Measurements from ENCODE around the gene MFRP. TPM values are rescaled to one million over a fixed set of nuclear protein-coding genes. Genes with fewer than 3 reads are reported as not detected.

Gene MFRP
- total RNA-seq, 1 experiment from 2014 or later = not detected

- no peaks in the 10 kb centered on the region for H3K36me3 ChIP-seq (ENCODE audit: control insufficient read depth, insufficient read depth, low read length)
- BruUV-seq (replicated peaks) = no TSS peak
- ChIA-PET POLR2A (no interaction called here), CTCF (interaction anchor here (0.5 to 1.1 kb wide), 2 partner anchors 157 to 223 kb away, joined by 3 to 4 read pairs; a partner anchor contains a TSS)
- no peaks in the 10 kb centered on the region for H3K27me3 ChIP-seq (ENCODE audit: control insufficient read depth, insufficient read depth, low read length)
- in situ Hi-C loops (cut with HindIII; ENCODE audit: low pct_unique_long_range_greater_than_20kb, low sequenced_read_pairs) (no loop called here), intact Hi-C loops (cut with micrococcal nuclease; ENCODE audit: unreplicated experiment) (no loop called here)
- ATAC-seq = no peak; the same call in 1 of the 2 replicates
- TF ChIP-seq SIN3A (IDR thresholded peaks at IDR 0.05; ENCODE audit: borderline replicate concordance, insufficient read depth, low read depth, low read length) (no peak), POLR2AphosphoS5 (IDR thresholded peaks at IDR 0.05; ENCODE audit: low read depth, low read length) (no peak), TCF7L2 (IDR thresholded peaks at IDR 0.05; ENCODE audit: low read depth, low read length) (no peak)
- TF ChIP-seq, protein P1, sequence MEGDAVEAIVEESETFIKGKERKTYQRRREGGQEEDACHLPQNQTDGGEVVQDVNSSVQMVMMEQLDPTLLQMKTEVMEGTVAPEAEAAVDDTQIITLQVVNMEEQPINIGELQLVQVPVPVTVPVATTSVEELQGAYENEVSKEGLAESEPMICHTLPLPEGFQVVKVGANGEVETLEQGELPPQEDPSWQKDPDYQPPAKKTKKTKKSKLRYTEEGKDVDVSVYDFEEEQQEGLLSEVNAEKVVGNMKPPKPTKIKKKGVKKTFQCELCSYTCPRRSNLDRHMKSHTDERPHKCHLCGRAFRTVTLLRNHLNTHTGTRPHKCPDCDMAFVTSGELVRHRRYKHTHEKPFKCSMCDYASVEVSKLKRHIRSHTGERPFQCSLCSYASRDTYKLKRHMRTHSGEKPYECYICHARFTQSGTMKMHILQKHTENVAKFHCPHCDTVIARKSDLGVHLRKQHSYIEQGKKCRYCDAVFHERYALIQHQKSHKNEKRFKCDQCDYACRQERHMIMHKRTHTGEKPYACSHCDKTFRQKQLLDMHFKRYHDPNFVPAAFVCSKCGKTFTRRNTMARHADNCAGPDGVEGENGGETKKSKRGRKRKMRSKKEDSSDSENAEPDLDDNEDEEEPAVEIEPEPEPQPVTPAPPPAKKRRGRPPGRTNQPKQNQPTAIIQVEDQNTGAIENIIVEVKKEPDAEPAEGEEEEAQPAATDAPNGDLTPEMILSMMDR (IDR thresholded peaks at IDR 0.05) = no peak
- TF ChIP-seq, protein P2, sequence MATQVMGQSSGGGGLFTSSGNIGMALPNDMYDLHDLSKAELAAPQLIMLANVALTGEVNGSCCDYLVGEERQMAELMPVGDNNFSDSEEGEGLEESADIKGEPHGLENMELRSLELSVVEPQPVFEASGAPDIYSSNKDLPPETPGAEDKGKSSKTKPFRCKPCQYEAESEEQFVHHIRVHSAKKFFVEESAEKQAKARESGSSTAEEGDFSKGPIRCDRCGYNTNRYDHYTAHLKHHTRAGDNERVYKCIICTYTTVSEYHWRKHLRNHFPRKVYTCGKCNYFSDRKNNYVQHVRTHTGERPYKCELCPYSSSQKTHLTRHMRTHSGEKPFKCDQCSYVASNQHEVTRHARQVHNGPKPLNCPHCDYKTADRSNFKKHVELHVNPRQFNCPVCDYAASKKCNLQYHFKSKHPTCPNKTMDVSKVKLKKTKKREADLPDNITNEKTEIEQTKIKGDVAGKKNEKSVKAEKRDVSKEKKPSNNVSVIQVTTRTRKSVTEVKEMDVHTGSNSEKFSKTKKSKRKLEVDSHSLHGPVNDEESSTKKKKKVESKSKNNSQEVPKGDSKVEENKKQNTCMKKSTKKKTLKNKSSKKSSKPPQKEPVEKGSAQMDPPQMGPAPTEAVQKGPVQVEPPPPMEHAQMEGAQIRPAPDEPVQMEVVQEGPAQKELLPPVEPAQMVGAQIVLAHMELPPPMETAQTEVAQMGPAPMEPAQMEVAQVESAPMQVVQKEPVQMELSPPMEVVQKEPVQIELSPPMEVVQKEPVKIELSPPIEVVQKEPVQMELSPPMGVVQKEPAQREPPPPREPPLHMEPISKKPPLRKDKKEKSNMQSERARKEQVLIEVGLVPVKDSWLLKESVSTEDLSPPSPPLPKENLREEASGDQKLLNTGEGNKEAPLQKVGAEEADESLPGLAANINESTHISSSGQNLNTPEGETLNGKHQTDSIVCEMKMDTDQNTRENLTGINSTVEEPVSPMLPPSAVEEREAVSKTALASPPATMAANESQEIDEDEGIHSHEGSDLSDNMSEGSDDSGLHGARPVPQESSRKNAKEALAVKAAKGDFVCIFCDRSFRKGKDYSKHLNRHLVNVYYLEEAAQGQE (IDR thresholded peaks at IDR 0.05; ENCODE audit: insufficient read depth in 1 of 2, low read depth in 2 of 2, low read length in 1 of 2) = no peak
- DNase-seq (ENCODE audit: low read depth, low spot score) = no peak
- H3K9me3 ChIP-seq (ENCODE audit: control insufficient read depth, insufficient read depth, low read depth, low read length) = no peaks in the 10 kb centered on the region
- H3K4me3 ChIP-seq (ENCODE audit: low read depth in 2 of 2, low read length in 2 of 2) = peak overlapping the region; percentile 9 to 24; a peak in 2 of 4 replicates
- 0 out of 2 replicates have a peak overlapping the region, but pooled peaks have one; percentile 24 for H3K27ac ChIP-seq (ENCODE audit: low read length)
- peaks cover 52% of the 10 kb centered on the region for H3K4me1 ChIP-seq (ENCODE audit: control insufficient read depth, insufficient read depth, low read length)
Measured at GRCh38 chr11:119317592-119318239, 28.8 kb downstream of the MFRP start.

DNA sequence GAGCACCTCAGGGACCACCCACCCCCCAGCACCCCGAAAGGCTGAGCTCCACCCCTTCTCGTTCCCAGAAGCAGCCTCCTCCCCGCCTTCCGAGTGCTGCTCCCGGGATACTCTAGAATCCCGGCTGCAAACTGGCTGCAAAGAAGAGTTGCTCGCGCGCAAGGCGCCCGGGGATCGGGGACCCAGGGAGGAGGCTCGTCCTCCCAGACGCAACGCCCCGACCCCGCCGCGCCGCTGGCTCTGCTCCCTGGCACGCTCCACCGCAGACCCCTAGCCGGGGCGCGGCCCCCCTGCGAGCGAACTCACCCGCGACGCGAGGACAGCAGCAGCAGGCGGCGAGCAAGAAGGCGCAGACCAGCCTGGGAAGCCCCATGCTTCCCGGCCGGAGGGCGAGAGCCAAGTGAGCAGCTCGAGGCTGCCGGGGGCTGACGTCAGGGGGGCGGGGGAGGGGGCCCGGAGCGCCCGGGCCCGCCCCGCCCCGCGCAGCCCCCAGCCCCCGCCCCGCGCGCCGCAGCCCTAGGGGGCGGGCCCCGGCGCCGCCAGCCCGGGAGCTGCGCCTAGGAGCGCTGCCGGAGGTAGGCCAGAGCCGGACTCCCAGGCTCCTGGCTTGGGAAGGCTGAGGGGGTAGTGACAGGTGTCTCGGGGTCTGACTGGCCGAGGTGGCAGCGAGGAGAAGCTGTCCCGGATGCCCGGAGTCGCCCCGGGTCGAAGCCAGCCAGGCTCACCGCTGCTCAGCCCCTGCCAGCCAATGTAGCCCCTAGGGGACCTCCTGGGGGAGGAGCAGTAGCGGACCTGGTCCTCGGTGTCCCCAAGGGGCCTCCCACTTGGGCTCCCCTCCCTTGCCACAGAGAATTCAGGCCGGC, 29.5 kb downstream of the MFRP start, which contains the start of gene MCAM:
MCAM (minus strand) TSS at position 402 of the 863 bp plus-strand sequence; CDS start at position 373, 29 bp downstream.
- Histone ChIP-seq H3K36me3 (ENCODE audit: control insufficient read depth, insufficient read depth, low read length) (no peaks in the 10 kb centered on the region), H3K4me1 (ENCODE audit: control insufficient read depth, insufficient read depth, low read length) (peaks cover 52% of the 10 kb centered on the region), H3K9me3 (ENCODE audit: control insufficient read depth, insufficient read depth, low read depth, low read length) (no peaks in the 10 kb centered on the region), H3K27ac (ENCODE audit: low read length) (peak within 1 kb of the TSS; percentile 40; the same call in 1 of the 2 replicates), H3K27me3 (ENCODE audit: control insufficient read depth, insufficient read depth, low read length) (no peaks in the 10 kb centered on the region), H3K4me3 (ENCODE audit: low read depth in 2 of 2, low read length in 2 of 2) (peak within 1 kb of the TSS; percentile 47 to 62)
- intact Hi-C loops (cut with micrococcal nuclease; ENCODE audit: unreplicated experiment) = no loop called here
- TF ChIP-seq POLR2AphosphoS5 (IDR thresholded peaks at IDR 0.05; ENCODE audit: low read depth, low read length) = no peak
- TF ChIP-seq, protein P1 (IDR thresholded peaks at IDR 0.05) = no peak
- TF ChIP-seq, protein P2 (IDR thresholded peaks at IDR 0.05; ENCODE audit: insufficient read depth in 1 of 2, low read depth in 2 of 2, low read length in 1 of 2) = no peak
- ATAC-seq (peak; percentile 14), DNase-seq (ENCODE audit: low read depth, low spot score) (no peak)
- ChIA-PET CTCF (interaction anchor here (0.7 kb wide), 1 partner anchor 157 kb away, joined by 3 read pairs; no protein-coding TSS in a partner anchor), POLR2A (no interaction called here)
- in situ Hi-C loops (cut with HindIII; ENCODE audit: low pct_unique_long_range_greater_than_20kb, low sequenced_read_pairs) = no loop called here
- BruUV-seq (replicated peaks) = no TSS peak
